Measurements from ENCODE around the gene TMEM119. TPM values are rescaled to one million over a fixed set of nuclear protein-coding genes. Genes with fewer than 3 reads are reported as not detected.

The TMEM119 gene
- total and polyA plus RNA-seq, 2 of the 8 experiments (the other 6 are each of a cell fraction or from before 2014, with no cell fraction given) = 0.35 to 0.61 TPM

DNA sequence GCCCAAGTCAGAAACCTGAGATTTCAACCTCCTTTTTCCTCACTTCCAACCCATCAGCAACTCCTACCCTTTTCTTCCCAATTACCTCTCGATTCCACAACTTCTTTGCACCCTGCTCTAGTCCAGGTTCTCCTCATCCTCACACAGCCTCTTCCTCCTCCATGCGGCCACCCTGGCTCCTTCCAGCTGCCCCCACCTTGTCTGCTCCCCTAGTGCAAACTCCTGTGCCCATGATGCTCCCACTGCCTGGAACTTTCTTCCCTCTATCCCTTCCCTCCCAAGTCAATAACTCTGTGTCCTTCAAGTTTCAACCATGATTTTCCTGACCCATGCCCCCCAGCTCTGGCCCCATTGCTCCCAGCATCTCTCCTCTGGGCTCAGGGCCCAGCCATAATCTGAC lies 18.5 kb upstream of the TMEM119 start:
- H2BK20ac ChIP-seq (ENCODE audit: low read length) = no peak overlapping the region
- H3K79me2 ChIP-seq (ENCODE audit: control insufficient read depth in 1 of 2, insufficient read depth in 2 of 2, low read length in 2 of 2) = no peaks in the 10 kb centered on the region
- H4K91ac ChIP-seq (replicated peaks; ENCODE audit: insufficient read length, low read length) = no peak overlapping the region
- no peaks in the 10 kb centered on the region for H3K36me3 ChIP-seq (ENCODE audit: control insufficient read depth in 2 of 4, insufficient read depth in 4 of 4, low read length in 3 of 4)
- no peak overlapping the region; a peak in 1 of 7 replicates for H3K9ac ChIP-seq (replicated peaks in 1 of 4; ENCODE audit: extremely low read depth in 1 of 4, low read depth in 3 of 4, low read length in 3 of 4)
- peak overlapping the region; percentile 19; the same call in 1 of the 2 replicates for H2BK12ac ChIP-seq (ENCODE audit: low read depth, low read length)
- H3K27me3 ChIP-seq (replicated peaks in 1 of 4; ENCODE audit: control insufficient read depth in 3 of 4, extremely low read depth in 1 of 4, insufficient read depth in 3 of 4, low read length in 3 of 4) = no peaks in the 10 kb centered on the region
- no peak overlapping the region for H3K27ac ChIP-seq (ENCODE audit: low read depth, low read length)
- no peak overlapping the region for H3K4me3 ChIP-seq (ENCODE audit: extremely low read depth in 1 of 4, insufficient read depth in 2 of 4, low read depth in 3 of 4, low read length in 4 of 4)
- 91 to 100% methylated on average over 1 to 2 of the region's 2 CpGs for WGBS, 2 experiments (ENCODE audit: extremely low coverage in 1 of 2, insufficient coverage in 1 of 2, insufficient read length in 1 of 2, insufficient replicate concordance in 2 of 2, low coverage in 1 of 2, low lambda C conversion rate in 2 of 2, missing lambda C conversion rate in 1 of 2)
- no peak overlapping the region for H3K4ac ChIP-seq (replicated peaks; ENCODE audit: insufficient read length, low read depth, low read length)
- H3K14ac ChIP-seq (ENCODE audit: insufficient read length) = no peak overlapping the region
- no peak overlapping the region for H3K56ac ChIP-seq (replicated peaks; ENCODE audit: insufficient read length, low read depth, low read length)
- H3K4me1 ChIP-seq (replicated peaks in 1 of 4; ENCODE audit: control insufficient read depth in 3 of 4, insufficient read depth in 4 of 4, low read length in 3 of 4) = peaks cover 0 to 6% (median 4%) of the 10 kb centered on the region in 4 experiments; a peak in 4 of 7 replicates
- ChIA-PET CTCF (ENCODE audit: partially characterized antibody) (interaction anchor here (0.8 to 22.5 kb wide), 11 partner anchors 10 to 50 kb away, joined by 3 to 523 read pairs (median 16); partner anchors contain the start of genes ISCU, SART3 and SELPLG), POLR2A (ENCODE audit: partially characterized antibody) (interaction anchor here (1.6 to 3.5 kb wide), 6 partner anchors 18 to 55 kb away, joined by 3 to 14 read pairs (median 5); partner anchors contain the start of genes ISCU and SART3)
- no peak overlapping the region for H2AFZ ChIP-seq (ENCODE audit: low read length)
- no peaks in the 10 kb centered on the region for H3K23me2 ChIP-seq (ENCODE audit: low read depth, low read length)
- DNase-seq (ENCODE audit: low read depth in 1 of 2, low spot score in 2 of 2) = no peak
- no peak overlapping the region for H4K8ac ChIP-seq (ENCODE audit: extremely low read depth, insufficient read depth, low read length)
- no peaks in the 10 kb centered on the region for H3K79me1 ChIP-seq (ENCODE audit: low read depth, low read length)
- no peak overlapping the region for H2BK120ac ChIP-seq (replicated peaks; ENCODE audit: low read depth, low read length)
- H2BK5ac ChIP-seq (ENCODE audit: low read depth, low read length) = no peak overlapping the region
- no peak overlapping the region for H3K4me2 ChIP-seq (ENCODE audit: insufficient read depth in 1 of 2, low read depth in 2 of 2, low read length in 2 of 2)
- H4K5ac ChIP-seq (ENCODE audit: insufficient read length, low read depth, low read length) = no peak overlapping the region
- no peaks in the 10 kb centered on the region for H4K20me1 ChIP-seq (replicated peaks in 1 of 2; ENCODE audit: control insufficient read depth in 1 of 2, insufficient read depth in 2 of 2, low read length in 2 of 2)
- H2AK5ac ChIP-seq (ENCODE audit: low read depth, low read length) = peak overlapping the region; percentile 32; the same call in 1 of the 2 replicates
- no peak overlapping the region for H3K23ac ChIP-seq (ENCODE audit: insufficient read length)
- no peak overlapping the region for H3K18ac ChIP-seq (ENCODE audit: extremely low read depth, low read length)
- no peak overlapping the region for H2BK15ac ChIP-seq (ENCODE audit: low read length)
- H3K9me3 ChIP-seq (ENCODE audit: insufficient read depth in 2 of 2, low read depth in 1 of 2, low read length in 1 of 2) = no peaks in the 10 kb centered on the region
- no peak for FAIRE-seq
- TF ChIP-seq POLR2A (IDR thresholded peaks at IDR 0.05; ENCODE audit: control extremely low read depth in 1 of 2, low read depth in 2 of 2, low read length in 2 of 2) (no peak), RXRA (IDR thresholded peaks at IDR 0.05; ENCODE audit: insufficient read depth, low read depth, low read length) (no peak), MAFK (IDR thresholded peaks at IDR 0.05; ENCODE audit: low read depth, low read length) (no peak), CREB1 (IDR thresholded peaks at IDR 0.05) (no peak), SAP30 (IDR thresholded peaks at IDR 0.05; ENCODE audit: insufficient read depth, insufficient replicate concordance, low read length) (no peak), EZH2 (IDR thresholded peaks at IDR 0.05; ENCODE audit: low read depth, low read length, severe bottlenecking) (no peak), KDM4A (IDR thresholded peaks at IDR 0.05; ENCODE audit: low read depth, low read length, severe bottlenecking) (no peak), KDM5A (IDR thresholded peaks at IDR 0.05; ENCODE audit: low read length) (no peak), SP1 (IDR thresholded peaks at IDR 0.05; ENCODE audit: low read depth, low read length) (no peak), RFX5 (IDR thresholded peaks at IDR 0.05; ENCODE audit: borderline replicate concordance, low read depth, low read length) (no peak)
- TF ChIP-seq, protein P1, sequence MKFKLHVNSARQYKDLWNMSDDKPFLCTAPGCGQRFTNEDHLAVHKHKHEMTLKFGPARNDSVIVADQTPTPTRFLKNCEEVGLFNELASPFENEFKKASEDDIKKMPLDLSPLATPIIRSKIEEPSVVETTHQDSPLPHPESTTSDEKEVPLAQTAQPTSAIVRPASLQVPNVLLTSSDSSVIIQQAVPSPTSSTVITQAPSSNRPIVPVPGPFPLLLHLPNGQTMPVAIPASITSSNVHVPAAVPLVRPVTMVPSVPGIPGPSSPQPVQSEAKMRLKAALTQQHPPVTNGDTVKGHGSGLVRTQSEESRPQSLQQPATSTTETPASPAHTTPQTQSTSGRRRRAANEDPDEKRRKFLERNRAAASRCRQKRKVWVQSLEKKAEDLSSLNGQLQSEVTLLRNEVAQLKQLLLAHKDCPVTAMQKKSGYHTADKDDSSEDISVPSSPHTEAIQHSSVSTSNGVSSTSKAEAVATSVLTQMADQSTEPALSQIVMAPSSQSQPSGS (IDR thresholded peaks at IDR 0.05; ENCODE audit: low read length) = no peak
- TF ChIP-seq, protein P2, sequence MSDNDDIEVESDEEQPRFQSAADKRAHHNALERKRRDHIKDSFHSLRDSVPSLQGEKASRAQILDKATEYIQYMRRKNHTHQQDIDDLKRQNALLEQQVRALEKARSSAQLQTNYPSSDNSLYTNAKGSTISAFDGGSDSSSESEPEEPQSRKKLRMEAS (IDR thresholded peaks at IDR 0.05) = no peak
